Lung microvascular endothelial cell (primary cell): ENCODE data around the gene STRN4. TPM values are rescaled to one million over a fixed set of nuclear protein-coding genes. Genes with fewer than 3 reads are reported as not detected.

Source experiments
- DNase-seq, 2 donors: peaks; one replicate each; pipeline versions ENCODE4 v3.0.0 to v3.0.0-alpha.2; 2010; ENCODE audit warnings: low read depth in 2 of 2
- total RNA-seq: library from RNA; depleted of rRNA; stranded (reverse); fragments of >200 nt; gene quantifications from 2 replicates; pipeline ENCODE4 v1.2.1, GENCODE V29; 2014

STRN4 gene
- total RNA-seq, 1 donor from 2014 or later, result 84.3 TPM

GRCh38 chr19:46744005-46744691, 2.1 kb downstream of the STRN4 start:
- DNase-seq, result no peak

GRCh38 chr19:46742926-46743480, 3.2 kb downstream of the STRN4 start:
- DNase-seq, result no peak

GRCh38 chr19:46741447-46741846, 4.8 kb downstream of the STRN4 start:
- DNase-seq, result no peak

- no peak for DNase-seq
Observed at GRCh38 chr19:46739290-46739771, 6.9 kb downstream of the STRN4 start.

GRCh38 chr19:46737761-46738171, 8.5 kb downstream of the STRN4 start:
- DNase-seq, result no peak

- no peak for DNase-seq
Observed at GRCh38 chr19:46737298-46737654, 9.0 kb downstream of the STRN4 start.

- DNase-seq, result no peak
Observed at GRCh38 chr19:46736531-46737297, 9.5 kb downstream of the STRN4 start.

- DNase-seq, result no peak
Observed at GRCh38 chr19:46733690-46734292, 12.5 kb downstream of the STRN4 start.

- DNase-seq, result peak in 1 of 2 donors; percentile 75
Observed at GRCh38 chr19:46732966-46733689, 13.1 kb downstream of the STRN4 start.

- no peak for DNase-seq
Observed at GRCh38 chr19:46732172-46732938, 13.9 kb downstream of the STRN4 start.

GRCh38 chr19:46731584-46731983, 14.7 kb downstream of the STRN4 start:
- peak in 1 of 2 donors; percentile 49 for DNase-seq

- peak; percentile 88 to 95 for DNase-seq
Observed at GRCh38 chr19:46731007-46731501, 15.2 kb downstream of the STRN4 start.

GRCh38 chr19:46730595-46730994, 15.7 kb downstream of the STRN4 start:
- DNase-seq, result no peak

GRCh38 chr19:46730187-46730586, 16.1 kb downstream of the STRN4 start:
- DNase-seq, result no peak

- DNase-seq, result no peak
Observed at GRCh38 chr19:46729696-46730095, 16.6 kb downstream of the STRN4 start.

GRCh38 chr19:46728693-46729339, 17.4 kb downstream of the STRN4 start:
- peak; percentile 90 to 93 for DNase-seq

- peak; percentile 89 to 91 for DNase-seq
Observed at GRCh38 chr19:46728208-46728607, 18.0 kb downstream of the STRN4 start.

GRCh38 chr19:46727757-46728156, 18.5 kb downstream of the STRN4 start:
- no peak for DNase-seq

GRCh38 chr19:46726971-46727501, 19.2 kb downstream of the STRN4 start:
- peak; percentile 53 to 56 for DNase-seq

GRCh38 chr19:46726551-46726950, 19.7 kb downstream of the STRN4 start:
- DNase-seq, result no peak
